ENCODE results near the gene MYL12A. TPM values are rescaled to one million over a fixed set of nuclear protein-coding genes. Genes with fewer than 3 reads are reported as not detected.

MYL12A gene
- total RNA-seq, 1 donor from 2014 or later: 2,410 TPM

DNA sequence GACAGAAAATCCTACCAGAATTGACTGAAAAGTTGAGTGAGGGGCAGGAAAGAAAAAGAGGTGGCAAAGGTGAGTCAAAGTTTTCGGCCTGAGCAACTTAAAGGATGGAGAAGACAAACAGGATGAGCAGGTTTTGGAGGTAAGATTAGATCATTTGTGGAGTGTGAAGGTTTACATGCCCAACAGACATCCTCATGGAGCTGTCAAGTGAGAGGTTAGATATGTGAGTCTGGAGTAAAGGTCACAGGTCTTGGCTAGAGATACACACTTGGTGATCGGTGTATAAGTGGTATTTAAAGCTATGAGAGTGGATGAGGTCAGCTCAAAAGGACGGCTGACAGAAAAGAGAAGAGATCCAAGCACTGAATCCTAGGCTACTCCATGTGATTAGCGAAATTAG is 11.1 kb upstream of the MYL12A start:
- Histone ChIP-seq H3K9me3 (replicated peaks) (no peaks in the 10 kb centered on the region), H3K36me3 (no peaks in the 10 kb centered on the region), H3K4me3 (no peak overlapping the region), H3K27ac (replicated peaks) (no peak overlapping the region), H3K4me1 (peaks cover 5% of the 10 kb centered on the region), H3K27me3 (ENCODE audit: low read depth) (no peaks in the 10 kb centered on the region)
- no peak for TF ChIP-seq CTCF (IDR thresholded peaks at IDR 0.05; ENCODE audit: borderline replicate concordance)
- no peak for DNase-seq
- intact Hi-C loops (cut with micrococcal nuclease): no loop called here

DNA sequence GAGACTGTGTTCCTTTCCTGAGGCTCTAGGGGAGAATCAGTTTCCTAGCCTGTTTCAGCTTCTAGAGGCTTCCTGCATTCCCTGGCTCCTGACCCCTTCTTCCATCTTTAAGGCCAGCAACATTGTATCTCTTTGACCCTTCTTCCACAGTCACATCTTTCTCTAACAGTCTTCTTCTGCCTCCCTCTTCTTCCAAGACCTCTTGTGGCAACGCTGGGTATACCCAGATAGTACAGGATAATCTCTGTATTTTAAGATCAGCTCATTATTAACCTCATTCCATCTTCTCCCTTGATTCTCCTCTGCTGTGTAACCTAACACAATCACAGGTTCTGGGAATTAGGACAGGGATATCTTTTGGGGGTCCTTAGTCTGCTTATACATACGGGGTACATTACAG is 8.9 kb upstream of the MYL12A start:
- Histone ChIP-seq H3K27ac (replicated peaks) (no peak overlapping the region), H3K27me3 (ENCODE audit: low read depth) (no peaks in the 10 kb centered on the region)

DNA sequence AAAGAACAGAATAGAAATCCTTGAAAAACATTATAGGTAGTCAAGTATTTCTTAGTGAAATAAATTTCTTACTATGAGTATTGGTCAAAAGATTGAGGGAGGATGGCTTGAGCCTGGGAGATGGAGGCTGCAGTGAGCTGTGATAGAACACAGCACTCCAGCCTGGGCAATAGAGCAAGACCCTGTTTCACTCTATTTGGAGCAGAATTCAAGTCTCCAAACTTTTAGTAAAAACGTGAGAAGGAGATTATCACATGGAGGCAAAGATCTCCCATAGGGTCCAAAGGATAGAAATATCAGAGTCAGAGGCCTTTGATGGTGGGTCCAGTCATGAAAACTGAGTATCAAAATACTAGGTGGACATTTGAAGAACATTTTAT is 2.4 kb upstream of the MYL12A start:
- H3K4me3 ChIP-seq: peak overlapping the region; percentile 98
- intact Hi-C loops (cut with micrococcal nuclease): loop anchor here (10.0 kb wide), 2 partner anchors 90 to 310 kb away; no protein-coding TSS in a partner anchor
- no peak for TF ChIP-seq CTCF (IDR thresholded peaks at IDR 0.05; ENCODE audit: borderline replicate concordance)
- H3K9me3 ChIP-seq (replicated peaks): no peaks in the 10 kb centered on the region
- DNase-seq: no peak
- H3K27ac ChIP-seq (replicated peaks): no peak overlapping the region
- no peaks in the 10 kb centered on the region for H3K27me3 ChIP-seq (ENCODE audit: low read depth)
- H3K36me3 ChIP-seq: peaks cover 11% of the 10 kb centered on the region
- peaks cover 53% of the 10 kb centered on the region for H3K4me1 ChIP-seq

More for the DNA sequence above, 8.9 kb upstream of the MYL12A start:
- no peaks in the 10 kb centered on the region for H3K36me3 ChIP-seq
- no peak for TF ChIP-seq CTCF (IDR thresholded peaks at IDR 0.05; ENCODE audit: borderline replicate concordance)
- intact Hi-C loops (cut with micrococcal nuclease): no loop called here
- no peak for DNase-seq
- no peak overlapping the region for H3K4me3 ChIP-seq
- peaks cover 5% of the 10 kb centered on the region for H3K4me1 ChIP-seq
- no peaks in the 10 kb centered on the region for H3K9me3 ChIP-seq (replicated peaks)

GRCh38 chr18:3245853-3246634 is 1.6 kb upstream of the MYL12A start:
- peak overlapping the region; percentile 100 for H3K27ac ChIP-seq (replicated peaks)
- H3K9me3 ChIP-seq (replicated peaks): no peaks in the 10 kb centered on the region
- peak overlapping the region; percentile 98 for H3K4me3 ChIP-seq
- peak; percentile 89 for DNase-seq
- intact Hi-C loops (cut with micrococcal nuclease): loop anchor here (10.0 kb wide), 2 partner anchors 91 to 311 kb away; no protein-coding TSS in a partner anchor
- TF ChIP-seq CTCF (IDR thresholded peaks at IDR 0.05; ENCODE audit: borderline replicate concordance): peak; percentile 98
- H3K4me1 ChIP-seq: peaks cover 62% of the 10 kb centered on the region
- peaks cover 11% of the 10 kb centered on the region for H3K36me3 ChIP-seq
- no peaks in the 10 kb centered on the region for H3K27me3 ChIP-seq (ENCODE audit: low read depth)

DNA sequence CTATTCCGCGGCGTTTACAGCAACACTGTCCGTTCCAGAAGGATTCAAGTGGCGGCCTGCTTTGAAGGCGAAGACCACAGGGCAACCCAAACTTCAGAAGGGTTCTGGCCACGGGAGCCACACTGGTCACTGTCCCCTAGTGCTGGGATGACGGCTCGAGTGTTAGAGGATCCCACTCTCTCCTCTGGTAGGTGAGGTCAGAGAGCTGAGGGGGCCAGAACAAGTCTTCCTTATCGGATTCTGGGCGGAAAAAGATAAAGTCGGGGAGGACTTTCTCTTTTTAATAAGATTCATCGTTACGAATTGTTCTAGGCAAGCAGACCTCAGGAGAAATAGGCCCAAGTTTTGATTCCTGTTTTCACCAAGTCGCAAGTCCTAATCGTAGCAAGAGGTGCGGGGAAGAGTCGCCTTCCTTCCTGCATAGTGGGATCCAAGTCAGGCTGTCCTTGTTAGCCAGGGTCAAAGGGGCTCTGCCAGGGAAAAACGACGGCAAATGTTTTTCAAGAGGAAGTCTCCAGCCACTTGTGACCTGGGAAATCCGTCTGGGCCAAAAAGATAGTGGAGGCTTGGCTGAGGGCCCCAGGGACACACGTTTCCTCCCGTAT is 864 bp upstream of the MYL12A start:
- Histone ChIP-seq H3K4me3 (peak overlapping the region; percentile 98), H3K36me3 (peaks cover 11% of the 10 kb centered on the region), H3K9me3 (replicated peaks) (no peaks in the 10 kb centered on the region), H3K27me3 (ENCODE audit: low read depth) (no peaks in the 10 kb centered on the region), H3K27ac (replicated peaks) (peak overlapping the region; percentile 100), H3K4me1 (peaks cover 69% of the 10 kb centered on the region)
- TF ChIP-seq CTCF (IDR thresholded peaks at IDR 0.05; ENCODE audit: borderline replicate concordance): no peak
- no peak for DNase-seq
- intact Hi-C loops (cut with micrococcal nuclease): loop anchor here (10.0 kb wide), 2 partner anchors 92 to 312 kb away; no protein-coding TSS in a partner anchor
